ENCODE results near the gene FIS1.
A peak's percentile ranks its signal among the peaks of the same experiment; 100 is the strongest.
"Not testable (repeated sequence)": the region's sequence is repeated elsewhere in the genome, so short reads cannot be mapped to it uniquely, and the experiment has no call there.

The FIS1 gene

DNA sequence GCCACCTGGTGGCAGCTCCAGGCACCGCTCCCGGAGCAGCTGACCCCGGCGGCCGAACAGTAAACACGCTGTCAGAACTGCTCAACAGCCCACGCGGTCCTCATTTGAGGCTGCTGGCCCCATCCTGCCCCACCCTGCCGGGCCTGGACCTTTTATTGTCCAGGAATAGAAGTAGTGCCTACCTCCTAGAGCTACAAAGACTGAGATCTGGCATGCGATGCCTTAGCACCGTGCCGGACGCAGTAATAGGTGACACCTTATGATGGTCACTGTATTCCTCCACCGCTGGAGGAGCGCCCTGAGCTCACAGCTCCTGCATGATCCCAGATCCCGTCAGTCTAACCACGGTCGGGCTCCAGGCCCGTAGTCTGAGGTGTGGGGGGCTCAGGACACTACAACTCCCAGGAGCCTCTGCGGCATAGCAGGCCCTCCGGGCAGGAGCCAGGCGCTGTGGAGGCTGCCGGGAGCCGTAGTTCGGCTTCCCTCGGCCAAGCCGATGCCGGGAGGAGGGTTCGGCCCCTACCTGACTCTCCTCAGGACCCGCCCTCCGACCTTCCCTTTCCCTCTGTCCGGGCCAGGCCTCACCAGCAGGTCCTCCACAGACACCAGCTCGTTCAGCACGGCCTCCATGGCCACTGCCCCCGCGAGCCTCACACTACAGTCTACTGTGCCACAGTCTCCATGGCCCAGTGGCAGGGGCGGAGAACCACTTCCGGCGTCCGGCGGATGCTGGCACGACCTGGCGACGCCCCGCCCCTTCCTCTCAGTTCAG, at the start of gene FIS1:
FIS1 (minus strand) TSS at position 707 of the 772 bp plus-strand sequence; CDS start at position 630, 77 bp downstream.
- peak; percentile 92 for DNase-seq

DNA sequence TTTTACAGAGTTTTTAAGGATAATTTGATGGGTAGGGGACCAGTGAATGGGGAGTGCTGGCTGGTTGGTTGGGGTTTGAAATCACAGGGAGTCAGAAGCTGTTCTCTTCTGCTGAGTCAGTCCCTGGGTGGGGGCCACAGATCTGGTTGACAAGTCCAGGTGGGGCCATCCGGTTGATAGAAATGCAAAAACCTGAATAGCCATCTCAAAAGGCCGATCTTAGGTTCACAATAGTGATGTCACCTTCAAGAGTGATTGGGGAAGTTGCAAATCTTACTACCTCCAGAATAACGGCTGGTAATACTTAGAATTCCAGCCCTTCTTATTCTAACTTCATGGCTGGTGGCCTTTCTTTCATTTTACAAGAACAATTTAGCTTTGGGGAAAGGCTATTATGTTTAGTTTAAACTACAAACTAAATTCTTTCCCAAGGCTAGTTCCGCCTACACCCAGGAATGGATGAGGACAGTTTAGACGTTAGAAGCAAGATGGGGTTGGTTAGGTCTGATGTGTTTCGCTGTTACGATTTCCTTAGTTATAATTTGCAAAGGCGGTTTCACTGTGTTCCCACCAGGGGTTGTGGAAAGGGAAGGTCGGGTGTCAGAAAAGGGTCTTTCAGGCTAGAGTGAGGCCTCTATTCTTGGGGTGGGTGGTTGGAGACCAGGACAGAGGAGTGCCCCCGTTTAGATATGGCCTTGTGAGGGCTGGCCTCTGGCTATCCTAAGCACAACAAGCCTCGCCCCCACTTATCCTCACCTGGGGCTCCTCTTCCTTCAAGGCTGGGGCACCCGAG, 49.4 kb upstream of the FIS1 start:
- no peak for DNase-seq

DNA sequence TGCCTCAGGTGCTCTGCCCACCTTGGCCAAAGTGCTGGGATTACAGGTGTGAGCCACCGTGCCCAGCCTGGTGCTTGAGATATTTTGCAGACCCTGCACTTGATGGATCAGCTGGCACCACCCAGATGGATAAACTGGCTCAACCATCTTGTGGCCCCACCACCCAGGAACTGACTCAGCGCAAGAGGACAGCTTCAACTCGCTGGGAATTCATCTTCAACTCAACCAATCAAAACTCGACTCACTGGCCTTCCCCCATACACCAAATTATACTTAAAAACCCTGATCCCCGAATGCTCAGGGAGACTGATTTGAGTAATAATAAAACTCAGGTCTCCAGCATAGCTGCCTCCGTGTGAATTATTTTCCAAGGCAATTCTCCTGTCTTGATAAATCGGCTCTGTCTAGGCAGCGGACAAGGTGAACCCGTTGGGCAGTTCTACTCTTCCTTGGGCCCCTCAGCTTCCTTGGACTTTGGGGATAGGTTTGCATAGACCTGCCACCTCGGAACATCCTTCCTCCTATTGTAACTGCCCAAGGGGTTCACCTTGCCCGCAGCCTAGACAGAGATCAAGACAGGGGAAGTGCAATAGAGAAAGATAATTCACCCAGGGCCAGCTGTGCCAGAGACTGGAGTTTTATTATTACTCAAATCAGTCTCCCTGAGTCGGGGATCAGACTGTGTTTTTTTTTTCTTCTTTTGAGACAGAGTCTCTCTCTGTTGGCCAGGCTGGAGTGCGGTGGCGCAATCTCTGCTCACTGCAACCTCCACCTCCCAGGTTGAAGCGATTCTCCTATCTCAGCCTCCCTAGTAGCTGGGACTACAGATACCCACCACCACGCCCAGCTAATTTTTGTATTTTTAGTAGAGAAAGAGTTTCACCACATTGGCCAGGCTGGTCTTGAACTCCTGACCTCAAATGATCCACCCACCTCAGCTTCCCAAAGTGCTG, 48.5 kb upstream of the FIS1 start:
- DNase-seq, result not testable (repeated sequence)

DNA sequence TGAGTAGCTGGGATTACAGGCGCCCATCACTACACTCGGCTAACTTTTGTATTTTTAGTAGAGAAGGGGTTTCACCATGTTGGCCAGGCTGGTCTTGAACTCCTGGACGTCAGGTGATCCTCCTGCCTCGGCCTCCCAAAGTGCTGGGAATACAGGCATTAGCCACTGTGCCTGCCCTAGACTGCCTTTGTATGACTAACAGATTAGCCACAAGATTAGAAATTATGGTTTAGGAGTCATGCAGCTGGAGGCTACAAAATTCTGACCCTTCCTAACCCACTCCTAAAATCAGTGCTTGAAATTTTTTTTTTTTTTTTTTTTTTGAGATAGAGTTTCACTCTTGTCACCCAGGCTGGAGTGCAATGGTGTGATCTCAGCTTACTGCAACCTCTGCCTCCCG, 47.7 kb upstream of the FIS1 start:
- DNase-seq, result not testable (repeated sequence)

DNA sequence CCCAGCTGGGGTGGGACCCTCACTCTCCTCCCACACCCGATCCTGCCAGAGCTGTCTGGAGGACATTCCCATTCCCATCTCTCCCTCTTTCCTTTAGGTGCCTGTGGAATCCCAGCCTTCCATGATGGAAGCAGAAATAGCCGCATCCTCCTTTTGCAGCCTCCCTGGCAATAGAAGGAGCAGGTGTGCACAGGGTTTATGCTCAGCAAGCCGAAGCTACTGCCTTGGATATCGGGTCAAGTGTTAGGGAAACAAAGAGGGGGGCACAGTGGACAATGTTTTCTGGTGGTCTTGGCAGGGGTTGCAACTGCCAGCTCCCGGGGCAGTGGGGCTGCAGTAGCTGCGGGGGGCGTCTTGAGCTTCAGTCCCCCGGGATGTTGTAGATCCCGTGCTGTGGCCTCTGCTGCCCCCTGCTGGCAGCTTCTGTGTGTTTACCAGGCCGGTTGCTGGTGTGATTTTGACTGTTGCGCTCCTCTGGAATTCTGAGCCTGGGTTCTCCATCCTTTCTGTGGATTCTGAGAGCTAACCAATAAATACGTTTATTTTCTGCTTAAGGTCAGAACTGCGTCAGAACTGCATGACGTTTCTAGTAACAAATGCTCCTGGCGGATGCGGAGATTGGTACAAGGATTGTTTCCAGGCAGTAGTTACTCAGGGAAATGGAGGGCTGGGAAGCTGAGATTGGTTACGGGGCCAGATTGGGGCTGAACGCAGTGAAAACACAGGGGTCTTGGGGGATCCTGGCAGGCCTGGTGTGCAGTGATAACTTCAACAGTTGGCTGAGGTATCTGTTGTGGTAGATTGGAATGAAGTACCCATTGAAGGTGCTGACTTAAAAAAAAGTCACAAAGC, 45.5 kb upstream of the FIS1 start:
- DNase-seq, result peak; percentile 64

DNA sequence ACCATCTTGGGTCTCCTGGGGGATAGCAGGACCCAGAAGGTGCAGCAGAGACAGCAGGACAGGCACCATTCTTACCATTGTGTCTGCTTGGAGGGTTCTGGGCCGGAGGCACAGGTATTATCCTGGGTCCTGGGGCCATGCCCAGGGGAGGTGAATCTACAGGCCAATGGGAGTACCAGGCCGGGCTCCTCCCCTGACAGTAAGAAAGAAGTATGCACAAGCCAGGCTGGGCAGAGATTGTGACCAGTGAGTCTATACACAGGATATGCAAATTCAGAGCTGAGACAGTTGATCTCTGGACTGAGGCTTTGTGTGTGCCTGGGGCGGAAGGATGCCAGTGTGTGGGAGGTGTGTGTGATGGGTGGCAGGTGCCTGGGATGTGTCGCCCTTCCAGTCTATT, 44.8 kb upstream of the FIS1 start:
- not testable (repeated sequence) for DNase-seq

DNA sequence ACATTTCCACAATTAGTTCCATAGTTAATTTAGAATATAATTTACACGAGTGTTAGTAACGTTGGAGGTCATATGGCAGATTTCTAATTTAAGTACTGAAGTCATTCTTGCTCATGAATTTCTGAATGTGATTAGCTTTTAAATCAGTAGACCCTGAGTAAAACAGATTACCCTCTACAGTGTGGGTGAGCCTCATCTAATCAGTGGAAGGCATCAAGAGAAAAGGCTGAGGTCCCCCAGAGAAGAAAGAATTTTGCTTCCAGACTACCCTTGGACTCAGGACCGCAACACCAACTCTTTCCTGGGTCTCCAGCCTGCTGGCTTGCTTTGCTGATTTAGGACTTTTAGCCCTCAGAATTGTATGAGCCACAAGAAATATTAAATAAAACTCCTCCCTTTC, 43.6 kb upstream of the FIS1 start:
- no peak for DNase-seq

DNA sequence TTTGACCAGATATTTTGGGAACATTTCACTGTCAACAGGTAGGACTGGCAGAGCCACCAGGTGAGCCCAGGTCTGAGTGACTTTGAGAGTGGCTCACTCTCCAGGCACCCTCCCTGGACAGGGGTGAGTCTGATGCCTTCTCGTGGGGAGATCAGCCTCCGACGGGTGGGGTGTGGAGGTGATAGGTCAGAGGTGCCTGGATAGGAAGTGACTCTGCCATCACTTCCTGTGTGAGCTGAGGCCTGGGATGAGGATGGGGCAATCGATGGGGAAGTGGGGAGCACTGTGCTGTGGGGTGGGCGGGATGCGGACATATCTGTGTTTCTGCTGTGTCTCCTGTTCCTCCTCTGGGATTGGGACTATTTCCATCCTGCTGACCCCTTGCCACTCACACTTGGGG, 42.2 kb upstream of the FIS1 start:
- no peak for DNase-seq

DNA sequence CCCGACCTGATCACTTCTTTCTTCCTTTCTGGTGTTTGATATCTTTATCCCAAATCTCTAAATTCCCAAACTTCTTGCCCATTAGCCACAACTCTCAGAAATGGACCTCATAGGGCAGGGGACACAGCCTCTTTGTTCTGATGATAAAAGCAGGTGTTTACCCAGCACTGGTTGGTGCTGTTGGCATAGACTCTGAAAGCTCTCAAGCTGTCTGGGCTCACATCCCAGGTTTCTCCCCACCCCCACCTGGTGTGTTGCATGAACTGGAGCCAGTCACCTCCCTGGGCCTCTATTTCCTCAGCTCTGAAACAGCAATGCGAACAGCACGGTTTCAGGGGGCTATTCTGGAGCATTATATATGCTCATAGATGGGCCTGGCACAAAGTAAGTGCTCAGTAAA, 41.0 kb upstream of the FIS1 start:
- not testable (repeated sequence) for DNase-seq

DNA sequence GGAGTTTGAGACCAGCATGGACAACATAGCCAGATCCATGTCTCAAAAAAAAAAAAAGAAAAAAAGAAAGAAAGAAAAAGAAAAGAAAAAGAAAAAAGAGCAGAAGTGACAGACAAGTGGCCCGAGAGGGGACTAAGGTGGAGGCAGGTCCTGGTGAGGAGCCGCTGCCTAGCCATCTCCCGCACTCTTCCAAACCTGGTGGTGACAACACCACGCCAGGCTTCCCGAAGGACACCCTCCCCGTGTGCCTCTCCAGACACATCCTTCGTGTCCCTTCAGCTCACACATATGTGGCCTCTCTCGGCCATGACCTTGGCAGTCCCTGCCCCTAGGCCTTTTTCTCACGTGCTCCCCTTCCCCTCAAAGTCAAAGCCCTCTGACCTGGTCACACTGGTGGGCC, 40.3 kb upstream of the FIS1 start:
- DNase-seq, result no peak

DNA sequence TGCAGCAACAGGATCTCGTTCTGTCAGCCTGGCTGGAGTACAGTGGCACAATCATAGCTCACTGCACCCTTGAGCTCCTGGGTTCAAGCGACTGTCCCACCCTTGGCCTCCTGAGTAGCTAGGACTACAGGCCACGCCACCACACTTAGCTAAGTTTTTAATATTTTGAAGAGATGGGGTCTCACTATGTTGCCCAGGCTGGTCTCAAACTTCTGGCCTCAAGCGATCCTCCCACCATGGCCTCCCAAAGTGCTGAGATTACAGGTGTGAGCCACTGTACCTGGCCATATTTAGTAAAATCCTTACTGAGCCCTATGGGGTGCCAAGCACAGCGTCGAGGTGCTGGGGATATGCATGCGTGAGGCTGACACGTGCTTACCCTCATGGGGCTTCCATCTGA, 36.0 kb upstream of the FIS1 start:
- not testable (repeated sequence) for DNase-seq

DNA sequence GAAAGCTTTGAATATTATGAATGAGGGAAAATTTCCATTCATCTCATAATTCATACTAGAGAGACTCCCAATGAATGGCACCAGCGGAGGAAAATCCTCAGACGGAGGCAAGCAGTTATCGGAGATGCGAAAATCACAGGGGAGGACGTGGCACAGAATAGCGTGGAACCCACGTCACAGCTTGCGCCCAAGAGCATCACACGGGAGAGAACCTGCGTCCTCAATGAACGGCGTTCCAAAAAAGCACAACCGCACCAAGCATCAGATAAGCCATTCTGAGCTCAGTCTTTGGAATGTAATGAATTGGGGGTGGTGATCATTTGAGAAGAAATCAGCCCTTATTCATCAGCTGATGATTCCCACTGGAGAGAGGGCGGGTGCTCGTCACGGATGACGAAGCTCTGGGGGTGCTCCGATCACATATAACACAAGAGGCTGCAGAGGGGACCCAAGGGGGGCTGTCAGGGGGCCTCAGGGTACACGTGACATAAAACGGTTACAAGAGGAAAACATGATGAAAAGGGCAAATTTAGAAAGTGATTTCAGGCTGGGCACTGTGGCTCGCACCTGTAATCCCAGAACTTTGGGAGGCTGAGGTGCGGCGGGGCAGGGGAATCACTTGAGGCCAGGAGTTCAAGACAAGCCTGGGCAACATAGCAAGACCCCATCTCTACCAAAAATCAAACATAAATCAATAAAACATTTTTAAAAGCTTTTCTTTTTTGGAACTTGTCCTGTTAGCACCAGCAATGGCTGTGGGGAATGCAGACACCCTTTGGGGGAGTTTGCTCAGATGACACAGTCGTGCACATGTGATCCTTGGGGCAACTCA, 33.8 kb upstream of the FIS1 start:
- DNase-seq, result no peak

DNA sequence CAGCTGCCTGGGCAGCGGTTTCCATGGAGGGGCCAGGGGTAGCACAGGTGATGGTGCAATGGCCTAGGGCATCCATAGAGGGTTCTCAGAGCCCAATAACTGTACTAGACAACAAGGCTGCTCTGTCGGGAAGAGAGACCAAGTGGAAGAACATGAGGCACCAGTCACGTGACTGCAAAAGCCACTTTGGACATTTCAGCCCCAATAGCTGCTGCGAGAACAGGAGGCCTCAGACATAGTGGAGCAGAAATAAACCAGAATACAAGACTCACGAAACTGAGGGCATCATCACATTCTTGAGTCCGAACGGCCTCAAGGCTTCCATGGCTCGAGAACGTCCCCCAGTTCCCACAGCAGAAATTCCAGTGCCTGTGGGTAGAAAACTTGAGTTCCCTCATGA, 32.3 kb upstream of the FIS1 start:
- no peak for DNase-seq

DNA sequence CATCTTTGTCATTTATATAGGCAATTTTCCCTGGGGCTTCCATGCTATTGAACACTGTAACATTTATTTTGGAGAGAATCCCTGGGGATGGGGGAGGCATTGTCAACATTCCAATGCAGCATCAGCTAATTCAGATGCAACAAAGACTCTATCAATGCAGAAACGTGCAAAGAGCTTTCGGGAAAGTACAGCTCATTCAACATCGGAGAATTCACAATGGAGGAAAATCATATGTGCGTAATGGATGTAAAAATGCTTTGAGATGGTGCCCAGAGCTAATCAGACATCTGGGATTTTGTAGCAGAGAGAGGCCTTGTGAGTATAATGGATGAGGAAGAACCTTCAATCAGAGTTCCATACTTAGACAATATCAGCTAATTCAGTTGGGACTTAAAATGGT, 28.3 kb upstream of the FIS1 start:
- DNase-seq, result no peak

DNA sequence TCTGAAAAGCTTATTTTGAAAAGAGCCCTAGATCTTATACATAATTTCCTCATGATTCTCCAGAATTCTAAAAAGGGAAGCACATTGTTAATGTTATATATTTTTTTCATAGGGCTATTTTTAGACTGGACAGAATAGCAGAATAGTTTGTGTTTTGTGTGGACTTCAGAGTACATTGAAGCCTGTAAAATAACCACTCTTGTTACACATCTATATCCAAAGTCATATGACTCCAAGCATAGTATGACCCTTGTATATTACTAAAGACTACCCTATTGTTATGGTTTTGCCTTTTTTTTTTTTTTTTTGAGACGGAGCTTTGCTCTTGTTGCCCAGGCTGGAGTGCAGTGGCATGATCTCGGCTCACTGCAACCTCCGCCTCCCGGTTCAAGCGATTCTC, 26.1 kb upstream of the FIS1 start:
- no peak for DNase-seq

DNA sequence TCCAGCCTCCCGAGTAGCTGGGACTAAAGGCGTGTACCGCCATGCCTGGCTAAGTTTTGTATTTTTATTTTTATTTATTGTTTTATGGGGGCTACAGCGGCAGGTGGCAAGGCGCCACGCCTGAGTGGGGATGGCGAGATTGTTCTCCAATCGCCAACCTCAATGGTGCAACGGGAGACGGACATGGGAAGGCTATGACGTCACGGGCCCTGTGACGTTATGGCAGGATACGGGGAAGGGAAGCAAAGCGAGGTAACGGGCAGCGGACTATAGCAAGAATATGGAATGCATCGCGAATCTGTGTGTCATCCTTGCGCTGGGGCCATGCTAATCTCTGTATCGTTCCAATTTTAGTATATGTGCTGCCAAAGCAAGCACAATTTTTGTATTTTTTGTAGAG, 24.8 kb upstream of the FIS1 start:
- DNase-seq, result no peak

DNA sequence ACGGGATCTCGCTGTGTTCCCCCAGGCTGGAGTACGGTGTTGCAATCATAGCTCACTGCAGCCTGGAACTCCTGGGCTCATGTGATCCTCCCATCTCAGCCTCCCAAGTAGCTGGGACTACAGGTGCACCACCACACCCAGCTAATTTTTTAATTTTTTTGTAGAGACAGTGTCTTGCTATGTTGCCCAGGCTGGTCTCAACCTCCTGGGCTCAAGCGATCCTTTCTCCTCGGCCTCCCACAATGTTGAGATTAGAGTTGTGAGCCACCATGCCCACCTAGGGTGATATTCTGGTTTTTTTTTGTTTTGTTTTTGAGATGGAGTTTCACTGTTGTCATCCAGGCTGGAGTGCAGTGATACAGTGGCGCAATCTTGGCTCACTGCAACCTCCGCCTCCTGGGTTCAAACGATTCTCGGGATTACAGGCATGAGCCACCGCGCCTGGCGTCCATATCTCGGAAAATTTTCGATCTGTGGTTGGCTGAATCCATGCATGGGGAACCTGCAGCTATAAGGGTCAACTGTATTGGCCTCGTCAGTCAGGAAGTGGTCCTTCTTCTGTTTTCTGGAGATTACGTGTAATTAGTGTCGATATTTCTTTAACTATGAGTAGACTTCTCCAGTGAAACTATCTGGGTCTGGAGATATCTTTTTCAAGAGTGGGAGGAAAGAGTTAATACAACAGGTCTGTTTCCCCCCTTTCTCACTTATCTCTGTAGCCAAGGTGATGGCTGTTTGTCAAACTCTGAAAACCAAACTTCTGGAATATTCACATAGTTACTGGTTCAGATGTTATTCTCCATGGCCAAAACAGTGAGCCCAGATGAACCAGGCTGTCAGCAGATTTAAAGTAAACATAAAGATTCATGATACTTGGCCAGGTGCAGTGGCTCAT, 21.0 kb upstream of the FIS1 start:
- DNase-seq, result no peak

DNA sequence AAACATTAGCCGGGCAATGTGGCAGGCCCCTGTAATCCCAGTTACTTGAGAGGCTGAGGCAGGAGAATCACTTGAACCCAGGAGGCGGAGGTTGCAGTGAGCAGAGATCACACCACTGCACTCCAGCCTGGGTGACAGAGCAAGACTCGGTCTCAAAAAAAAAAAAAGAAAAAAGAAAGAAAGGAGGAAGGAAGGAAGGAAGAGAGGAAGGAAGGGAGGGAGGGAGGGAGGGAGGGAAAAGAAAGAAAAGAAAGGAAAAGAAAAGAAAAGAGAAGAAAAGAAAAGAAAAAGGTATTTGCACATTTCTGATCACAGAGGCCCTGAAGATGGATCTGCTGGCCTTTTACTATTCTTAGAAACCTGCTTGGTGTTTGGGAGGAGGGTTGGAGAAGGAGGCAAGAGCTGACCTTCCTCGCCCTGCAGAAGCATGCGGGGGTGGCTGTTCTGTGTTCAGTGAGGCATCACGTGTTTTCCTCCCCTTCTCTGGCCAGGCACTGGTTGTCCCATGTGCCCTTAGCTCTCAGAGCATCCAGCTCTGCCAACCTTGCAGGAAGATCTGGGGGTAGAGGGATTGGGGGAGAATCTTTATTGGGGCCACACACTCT, 19.3 kb upstream of the FIS1 start:
- DNase-seq, result not testable (repeated sequence)

DNA sequence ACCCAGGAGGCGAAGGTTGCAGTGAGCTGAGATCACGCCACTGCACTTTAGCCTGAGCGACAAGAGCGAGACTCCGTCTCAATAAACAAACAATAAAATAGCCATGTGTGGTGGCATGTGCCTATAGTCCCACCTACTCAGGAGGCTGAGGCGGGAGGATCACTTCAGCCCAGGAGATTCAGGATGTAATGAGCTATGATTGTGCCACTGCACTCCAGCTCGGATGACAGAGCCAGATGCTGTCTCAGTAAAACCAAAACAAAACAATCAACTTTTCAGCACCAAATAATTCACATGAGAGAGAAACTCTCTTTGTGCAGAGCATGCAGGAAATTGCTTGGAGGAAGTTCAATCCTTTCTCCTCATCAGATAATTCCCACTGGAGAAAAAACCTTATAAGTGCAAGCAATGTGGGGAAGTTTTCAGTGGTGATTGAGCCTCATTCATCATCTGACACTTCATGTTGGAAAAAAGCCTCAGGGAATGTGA, 13.4 kb upstream of the FIS1 start:
- no peak for DNase-seq

DNA sequence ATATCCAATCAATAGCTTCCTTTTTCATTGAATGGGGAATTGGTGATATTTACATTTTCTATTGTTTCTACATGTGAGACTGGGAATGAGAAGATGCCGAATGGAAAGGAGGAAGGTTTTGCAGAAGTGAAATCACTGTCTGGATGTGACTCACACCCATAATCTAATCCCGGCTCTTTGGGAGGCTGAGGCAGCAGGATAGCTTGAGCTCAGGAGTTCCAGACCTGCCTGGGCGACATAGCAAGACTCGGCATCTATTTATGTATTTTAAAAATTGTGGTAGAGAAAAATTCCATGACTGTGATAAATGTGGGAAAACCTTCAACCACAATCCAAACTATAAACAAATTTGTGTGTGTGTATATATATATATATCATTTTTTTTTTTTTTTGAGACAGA, 10.9 kb upstream of the FIS1 start:
- no peak for DNase-seq

Data from stimulated activated CD4-positive, alpha-beta T cell treated with anti-CD3 and anti-CD28 coated beads, Interleukin-12 subunit alpha, Interleukin-12 subunit beta, amount 100 ng/mL, for 4 hours (primary cell).